Measurements from ENCODE around the gene ZNF280B.
"Not testable (repeated sequence)": the region's sequence is repeated elsewhere in the genome, so short reads cannot be mapped to it uniquely, and the experiment has no call there.

The ZNF280B gene

GRCh38 chr22:22506736-22507135 lies 1.8 kb downstream of the ZNF280B start:
- no peak for DNase-seq

- no peak for DNase-seq
Measured at GRCh38 chr22:22498267-22498666, 10.3 kb downstream of the ZNF280B start.

GRCh38 chr22:22491589-22491988 lies 17.0 kb downstream of the ZNF280B start:
- not testable (repeated sequence) for DNase-seq

- no peak for DNase-seq
Measured at GRCh38 chr22:22488736-22489135, 19.8 kb downstream of the ZNF280B start.

GRCh38 chr22:22487869-22488597 lies 20.5 kb downstream of the ZNF280B start:
- no peak for DNase-seq

- DNase-seq: no peak
Measured at GRCh38 chr22:22487059-22487458, 21.5 kb downstream of the ZNF280B start.

- DNase-seq: no peak
Measured at GRCh38 chr22:22486132-22486899, 22.2 kb downstream of the ZNF280B start.

GRCh38 chr22:22485524-22485923 lies 23.0 kb downstream of the ZNF280B start:
- DNase-seq: no peak

GRCh38 chr22:22484023-22484422 lies 24.5 kb downstream of the ZNF280B start:
- no peak for DNase-seq

- no peak for DNase-seq
Measured at GRCh38 chr22:22480940-22481339, 27.6 kb downstream of the ZNF280B start.

- no peak for DNase-seq
Measured at GRCh38 chr22:22479999-22480532, 28.5 kb downstream of the ZNF280B start.

GRCh38 chr22:22479116-22479515 lies 29.4 kb downstream of the ZNF280B start:
- no peak for DNase-seq

GRCh38 chr22:22478470-22478869 lies 30.1 kb downstream of the ZNF280B start:
- no peak for DNase-seq

GRCh38 chr22:22474733-22475132 lies 33.8 kb downstream of the ZNF280B start:
- DNase-seq: no peak

GRCh38 chr22:22471104-22471503 lies 37.4 kb downstream of the ZNF280B start:
- not testable (repeated sequence) for DNase-seq

GRCh38 chr22:22469527-22469926 lies 39.0 kb downstream of the ZNF280B start:
- DNase-seq: no peak

- not testable (repeated sequence) for DNase-seq
Measured at GRCh38 chr22:22468794-22469469, 39.6 kb downstream of the ZNF280B start.

GRCh38 chr22:22467112-22467511 lies 41.4 kb downstream of the ZNF280B start:
- no peak for DNase-seq

GRCh38 chr22:22465782-22466181 lies 42.8 kb downstream of the ZNF280B start:
- no peak for DNase-seq

- no peak for DNase-seq
Measured at GRCh38 chr22:22465094-22465602, 43.4 kb downstream of the ZNF280B start.

GRCh38 chr22:22464541-22465054 lies 43.9 kb downstream of the ZNF280B start:
- no peak for DNase-seq

GRCh38 chr22:22463855-22464540 lies 44.5 kb downstream of the ZNF280B start:
- peak; percentile 9 for DNase-seq

All from activated CD4-positive, alpha-beta T cell treated with anti-CD3 and anti-CD28 coated beads for 1 hour (primary cell).